ENCODE measurements around the gene TRAPPC6A.
A peak's percentile ranks its signal among the peaks of the same experiment; 100 is the strongest.

TRAPPC6A gene, protein sequence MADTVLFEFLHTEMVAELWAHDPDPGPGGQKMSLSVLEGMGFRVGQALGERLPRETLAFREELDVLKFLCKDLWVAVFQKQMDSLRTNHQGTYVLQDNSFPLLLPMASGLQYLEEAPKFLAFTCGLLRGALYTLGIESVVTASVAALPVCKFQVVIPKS

DNA sequence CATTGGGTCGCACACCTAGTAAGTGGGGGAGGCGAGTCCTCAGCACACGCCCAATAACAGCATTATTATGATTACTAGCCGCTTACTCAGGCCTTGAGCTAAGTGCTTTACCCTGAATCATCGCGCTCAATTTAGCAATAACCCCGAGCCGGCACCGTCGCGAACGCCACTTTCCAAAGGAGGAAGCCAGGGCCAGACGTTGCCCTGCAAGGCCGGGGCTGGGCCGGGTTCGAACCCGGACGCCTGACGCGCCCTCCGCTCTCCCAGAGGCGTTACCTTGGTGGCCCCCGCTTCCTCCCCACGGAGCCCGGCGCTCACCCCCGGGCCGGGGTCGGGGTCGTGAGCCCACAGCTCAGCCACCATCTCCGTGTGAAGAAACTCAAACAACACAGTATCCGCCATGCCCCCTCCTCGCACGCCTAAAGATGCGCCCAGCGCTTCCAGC lies at the start of gene TRAPPC6A:
TSS of gene TRAPPC6A (minus strand) at position 421 of the 445 bp plus-strand sequence. CDS start at position 402, 19 bp downstream.
- no peak for FAIRE-seq

DNA sequence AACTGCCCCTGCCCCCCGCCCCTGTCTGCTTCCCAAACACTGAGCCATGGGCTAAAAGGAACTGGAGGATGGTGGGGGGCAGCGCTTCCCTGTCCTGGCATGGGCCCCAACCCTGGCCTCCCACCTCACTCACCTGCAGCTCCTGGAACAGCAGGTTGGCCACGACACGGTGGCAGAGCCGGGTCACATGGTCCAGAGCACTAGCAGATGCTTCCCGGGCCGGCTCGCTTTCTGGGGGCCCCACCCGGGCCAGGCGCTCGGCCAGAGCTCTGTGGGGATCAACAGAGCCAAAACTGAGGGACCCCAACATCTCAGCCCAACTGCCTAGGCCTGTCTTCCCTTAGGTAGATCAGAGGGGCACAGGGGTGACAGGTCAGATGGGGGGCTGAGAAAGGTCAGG lies 46.6 kb upstream of the TRAPPC6A start:
- FAIRE-seq (no peak), DNase-seq (ENCODE audit: insufficient read length, low spot score) (no peak)

More for the DNA sequence above, at the start of gene TRAPPC6A:
- no peak for DNase-seq (ENCODE audit: insufficient read length, low spot score)

DNA sequence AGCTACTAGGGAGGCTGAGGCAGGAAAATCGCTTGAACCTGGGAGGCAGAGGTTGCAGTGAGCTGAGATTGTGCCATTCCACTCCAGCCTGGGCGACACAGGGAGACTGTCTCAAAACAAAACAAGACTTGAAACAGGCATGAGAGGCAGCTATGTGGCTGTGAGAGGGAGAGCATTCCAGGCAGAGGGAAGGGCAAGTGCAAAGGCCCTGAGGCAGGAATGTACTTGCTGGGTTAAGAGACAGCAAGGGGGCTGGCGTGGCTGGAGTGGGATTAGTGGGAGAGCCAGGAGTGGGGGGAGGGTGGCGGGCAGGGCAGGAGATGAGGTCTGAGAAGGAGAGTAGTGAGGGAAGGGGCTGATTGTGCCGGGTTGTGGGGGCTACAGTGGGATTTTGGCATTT lies 45.8 kb upstream of the TRAPPC6A start:
- no peak for FAIRE-seq
- DNase-seq (ENCODE audit: insufficient read length, low spot score) = no peak

DNA sequence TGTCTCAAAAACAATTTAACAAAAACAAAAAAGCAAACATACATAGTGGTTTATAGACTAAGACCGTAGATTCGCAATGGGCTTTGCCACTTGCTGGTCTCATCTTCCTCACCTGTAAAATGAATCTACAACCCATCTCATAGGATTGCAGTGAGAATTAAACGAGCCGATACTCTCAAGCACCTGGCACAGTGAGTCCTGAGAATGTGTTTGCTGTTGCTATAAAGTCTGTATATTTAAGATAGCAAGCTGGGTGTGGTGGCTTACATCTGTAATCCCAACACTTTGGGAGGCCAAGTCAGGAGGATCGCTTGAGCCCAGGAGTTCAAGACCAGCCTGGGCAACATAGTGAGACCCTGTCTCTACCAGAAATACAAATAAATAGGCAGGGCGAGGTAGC lies 44.7 kb upstream of the TRAPPC6A start:
- FAIRE-seq = no peak
- DNase-seq (ENCODE audit: insufficient read length, low spot score) = no peak

GRCh38 chr19:45218911-45219743 lies 41.1 kb upstream of the TRAPPC6A start:
- no peak for FAIRE-seq
- no peak for DNase-seq (ENCODE audit: insufficient read length, low spot score)

- DNase-seq (ENCODE audit: insufficient read length, low spot score) = no peak
- no peak for FAIRE-seq
Measured at GRCh38 chr19:45218426-45218825, 40.4 kb upstream of the TRAPPC6A start.

DNA sequence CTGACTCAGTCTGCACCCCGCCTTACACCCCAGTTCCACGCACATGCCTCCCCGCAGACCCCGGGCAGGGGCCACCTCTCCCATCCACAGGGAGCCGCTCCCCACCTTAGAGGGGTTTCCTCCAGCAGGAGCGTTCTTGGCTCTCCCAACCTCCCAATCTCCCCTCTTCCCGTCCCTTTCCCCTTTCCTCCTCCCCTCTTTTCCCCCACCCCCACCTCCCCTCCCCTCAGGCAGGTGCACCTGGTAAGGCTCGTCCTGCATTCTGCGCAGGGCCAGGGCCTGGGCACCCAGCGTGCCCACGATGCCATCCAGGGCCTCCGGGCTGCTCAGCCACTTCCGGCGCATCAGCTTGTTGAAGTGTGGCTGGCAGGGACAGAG lies 39.9 kb upstream of the TRAPPC6A start:
- DNase-seq (ENCODE audit: insufficient read length, low spot score) = no peak
- no peak for FAIRE-seq

DNA sequence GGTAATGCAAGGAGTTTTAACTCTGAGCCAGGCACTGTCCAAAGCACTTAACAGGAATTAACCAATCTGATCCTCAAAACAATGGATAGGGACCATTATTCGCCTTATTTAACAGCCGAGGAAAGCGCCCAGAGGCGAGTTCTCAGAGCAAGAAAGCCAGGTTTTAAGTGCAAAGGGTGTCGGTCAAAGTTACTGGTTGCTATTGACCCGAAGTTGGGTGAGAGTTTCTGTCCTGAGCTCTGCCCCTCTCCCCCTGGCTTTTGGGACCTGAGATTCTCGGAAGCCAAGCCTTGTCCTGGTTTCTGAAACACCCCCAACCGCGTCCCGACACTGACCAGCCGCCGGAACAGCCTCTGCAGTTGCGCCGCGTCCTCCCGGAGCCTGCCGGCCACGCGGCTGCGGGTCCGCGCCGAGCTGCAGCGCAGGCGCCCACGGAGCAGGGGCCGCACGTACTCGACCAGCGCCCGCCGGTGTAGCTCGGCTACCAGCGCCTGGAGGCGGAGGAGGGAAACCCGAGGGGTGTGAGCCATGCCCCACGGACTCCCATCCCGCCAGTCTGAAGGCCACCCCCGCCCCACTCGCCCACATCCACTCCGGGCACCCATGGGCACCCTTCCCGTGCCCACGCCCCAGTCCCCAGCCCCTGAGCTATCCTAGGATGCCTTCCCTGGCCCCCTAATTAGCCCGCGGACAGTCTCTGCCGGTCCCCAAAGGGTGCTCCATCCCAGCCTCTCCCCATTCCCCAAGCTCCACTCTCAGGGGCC lies 39.3 kb upstream of the TRAPPC6A start:
- DNase-seq (ENCODE audit: insufficient read length, low spot score) (no peak), FAIRE-seq (no peak)

DNA sequence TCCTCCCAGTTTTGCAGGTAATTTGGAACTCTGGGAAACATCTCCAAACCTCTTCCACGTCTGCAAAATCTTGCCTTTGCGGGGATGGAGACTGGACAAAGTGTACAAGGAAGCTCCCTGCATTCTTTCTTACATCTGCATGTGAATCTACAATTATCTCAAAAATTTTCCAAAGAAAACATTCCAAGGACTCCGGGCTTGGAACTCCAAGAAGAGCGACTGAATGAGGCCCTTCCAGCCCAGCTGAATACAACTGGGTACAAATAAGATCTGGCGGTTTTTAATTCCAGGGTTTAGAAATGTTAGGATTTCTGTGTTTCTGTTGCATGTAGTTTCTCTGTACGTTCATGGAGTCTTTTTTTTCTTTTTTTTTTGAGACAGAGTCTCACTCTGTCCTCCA lies 38.6 kb upstream of the TRAPPC6A start:
- FAIRE-seq = no peak

GRCh38 chr19:45215391-45216191 lies 37.6 kb upstream of the TRAPPC6A start:
- FAIRE-seq (no peak), DNase-seq (ENCODE audit: insufficient read length, low spot score) (no peak)

More for the DNA sequence above, 38.6 kb upstream of the TRAPPC6A start:
- DNase-seq (ENCODE audit: insufficient read length, low spot score) = no peak

DNA sequence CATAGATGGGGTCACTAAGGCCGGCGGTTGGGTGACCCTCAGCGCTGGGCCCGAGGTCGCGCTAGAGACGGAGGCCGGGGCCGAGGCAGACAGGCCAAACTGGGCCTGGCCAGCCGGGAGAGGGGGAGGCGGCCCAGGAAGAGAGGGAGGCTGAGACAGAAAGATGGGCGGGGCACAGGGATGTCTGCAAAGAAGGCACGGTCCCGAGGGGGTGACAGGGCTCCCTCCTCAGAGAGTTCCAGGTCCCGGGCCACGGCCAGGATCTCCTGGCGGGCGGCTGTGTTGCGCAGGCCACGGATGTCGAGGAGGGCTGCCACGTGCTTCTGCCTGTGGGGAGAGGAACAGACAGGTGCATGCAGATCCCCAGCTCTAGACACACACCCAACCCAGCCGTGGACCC lies 35.0 kb upstream of the TRAPPC6A start:
- FAIRE-seq (no peak), DNase-seq (ENCODE audit: insufficient read length, low spot score) (no peak)

DNA sequence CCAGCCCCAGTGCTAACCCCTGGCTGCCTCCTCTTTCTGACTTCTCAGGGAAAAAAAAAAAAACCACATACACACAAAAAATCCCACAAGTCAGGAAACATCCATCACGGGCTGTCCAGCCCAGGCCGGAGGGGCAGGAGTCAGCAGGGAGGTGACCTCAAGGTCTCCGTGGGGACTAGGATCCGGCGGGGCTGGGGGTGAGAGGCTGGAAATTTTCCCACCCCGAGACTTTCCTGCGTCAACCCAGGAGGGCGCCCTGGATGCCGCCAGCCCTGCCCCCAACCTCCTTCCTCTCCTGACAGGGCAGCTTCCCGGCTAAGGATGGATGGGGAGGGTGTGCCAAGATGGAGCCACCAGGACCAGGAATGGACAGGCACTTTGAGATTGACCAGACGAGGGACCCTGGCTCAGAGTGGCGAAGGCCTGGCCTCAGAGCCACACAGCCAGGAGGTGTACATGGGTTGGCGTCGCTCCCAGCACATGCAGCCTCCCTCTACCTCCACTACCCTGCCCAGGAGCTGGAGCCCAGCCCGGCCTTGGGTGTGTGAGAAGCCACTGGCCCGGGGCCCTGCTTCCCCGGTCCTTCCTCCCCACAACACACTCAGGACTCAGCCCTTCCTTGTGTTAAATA lies 33.8 kb upstream of the TRAPPC6A start:
- DNase-seq (ENCODE audit: insufficient read length, low spot score) = no peak
- FAIRE-seq = no peak

- FAIRE-seq = no peak
- DNase-seq (ENCODE audit: insufficient read length, low spot score) = no peak
Measured at GRCh38 chr19:45206328-45206727, 28.3 kb upstream of the TRAPPC6A start.

GRCh38 chr19:45205810-45206209 lies 27.8 kb upstream of the TRAPPC6A start:
- FAIRE-seq = no peak
- DNase-seq (ENCODE audit: insufficient read length, low spot score) = no peak

GRCh38 chr19:45202637-45203036 lies 24.6 kb upstream of the TRAPPC6A start:
- DNase-seq (ENCODE audit: insufficient read length, low spot score) (no peak), FAIRE-seq (no peak)

- FAIRE-seq = peak; percentile 13
- no peak for DNase-seq (ENCODE audit: insufficient read length, low spot score)
Measured at GRCh38 chr19:45200568-45200967, 22.5 kb upstream of the TRAPPC6A start.

GRCh38 chr19:45195764-45196163 lies 17.7 kb upstream of the TRAPPC6A start:
- no peak for FAIRE-seq

GRCh38 chr19:45191375-45191774 lies 13.3 kb upstream of the TRAPPC6A start:
- DNase-seq (ENCODE audit: insufficient read length, low spot score) (no peak), FAIRE-seq (no peak)

More at GRCh38 chr19:45195764-45196163, 17.7 kb upstream of the TRAPPC6A start:
- no peak for DNase-seq (ENCODE audit: insufficient read length, low spot score)

DNA sequence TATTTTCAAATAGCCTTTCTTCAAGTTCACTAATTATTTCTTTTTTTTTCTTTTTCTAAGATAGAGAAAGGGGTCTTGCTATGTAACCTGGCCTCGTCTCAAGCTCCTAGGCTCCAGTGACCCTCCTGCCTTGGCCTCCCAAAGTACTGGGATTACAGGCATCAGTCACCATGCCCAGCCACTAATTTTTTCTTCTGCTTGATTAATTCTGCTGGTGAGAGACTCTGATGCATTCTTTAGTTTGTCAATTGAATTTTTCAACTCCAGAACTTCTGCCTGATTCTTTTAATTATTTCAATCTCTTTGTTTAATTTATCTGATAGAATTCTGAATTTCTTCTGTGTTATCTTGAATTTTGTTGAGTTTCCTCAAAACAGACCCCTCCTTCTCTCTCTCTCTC lies 11.9 kb upstream of the TRAPPC6A start:
- FAIRE-seq (no peak), DNase-seq (ENCODE audit: insufficient read length, low spot score) (no peak)

- FAIRE-seq (no peak), DNase-seq (ENCODE audit: insufficient read length, low spot score) (peak; percentile 47)
Measured at GRCh38 chr19:45187421-45188100, 9.5 kb upstream of the TRAPPC6A start.

All from HTR-8/SVneo (cell line).